Urinary bladder (tissue), 4 donors: ENCODE measurements around the gene SOX2. TPM values are rescaled to one million over a fixed set of nuclear protein-coding genes. Genes with fewer than 3 reads are reported as not detected.

Source experiments
- DNase-seq: peaks from one replicate; pipeline ENCODE4 v3.0.0-alpha.2; 2015; ENCODE audit errors: extremely low spot score
- H3K27ac ChIP-seq: one replicate; pipeline ENCODE4 v1.5.1; 2013; ENCODE audit warnings: low read depth, mild to moderate bottlenecking, moderate library complexity
- H3K36me3 ChIP-seq: one replicate; pipeline ENCODE4 v1.6.1; 2013; ENCODE audit warnings: mild to moderate bottlenecking, moderate library complexity; ENCODE audit not compliant: insufficient read depth
- H3K4me1 ChIP-seq: one replicate; pipeline ENCODE4 v1.6.1; 2013; ENCODE audit warnings: mild to moderate bottlenecking, moderate library complexity; ENCODE audit not compliant: insufficient read depth
- H3K4me3 ChIP-seq: one replicate; pipeline ENCODE4 v1.5.1; 2013; ENCODE audit warnings: low read depth, low read length
- WGBS: extraction: QIAGEN DNeasy Blood & Tissue Kit; methylation state at CpG from one replicate; pipeline ENCODE4 v1.1.7; 2013; 5-methylcytosine and 5-hydroxymethylcytosine counted together
- polyA plus RNA-seq: library from polyadenylated mRNA; stranded (reverse); fragments of 200-250 nt; gene quantifications from one replicate; pipeline ENCODE4 v1.2.3, GENCODE V29; 2013
- total RNA-seq: library from RNA; depleted of rRNA; stranded (reverse); fragments of >200 nt; gene quantifications from one replicate; pipeline ENCODE4 v1.2.3, GENCODE V29; 2014
- donor health status: healthy with polysubstance abuse.
- donor health status: healthy.

SOX2 gene
- total and polyA plus RNA-seq, 2 donors = 2.2 to 3.8 TPM

- Histone ChIP-seq H3K27ac (no peak overlapping the region), H3K36me3 (no peaks in the 10 kb centered on the region), H3K4me1 (peaks cover 3% of the 10 kb centered on the region), H3K4me3 (peak overlapping the region; percentile 45)
- no peak for DNase-seq
- 3% methylated on average over 65 of the region's 65 CpGs for WGBS
These were observed 991 bp downstream of the SOX2 start for GRCh38 chr3:181712553-181713279.

- WGBS = 5% methylated on average over 11 of the region's 11 CpGs
- DNase-seq = no peak
- Histone ChIP-seq H3K27ac (no peak overlapping the region), H3K4me1 (peaks cover 3% of the 10 kb centered on the region), H3K4me3 (peak overlapping the region; percentile 19), H3K36me3 (no peaks in the 10 kb centered on the region)
These were observed 1.5 kb downstream of the SOX2 start for GRCh38 chr3:181713280-181713647.

- H3K36me3 ChIP-seq = no peaks in the 10 kb centered on the region
- DNase-seq = no peak
- H3K4me1 ChIP-seq = peaks cover 3% of the 10 kb centered on the region
- 12% methylated on average over 13 of the region's 13 CpGs for whole genome bisulfite sequencing
- H3K4me3 ChIP-seq = no peak overlapping the region
- H3K27ac ChIP-seq = no peak overlapping the region
These were observed 2.2 kb downstream of the SOX2 start for GRCh38 chr3:181713676-181714612.

GRCh38 chr3:181715571-181716340 lies 4.0 kb downstream of the SOX2 start:
- DNase-seq = no peak
- Histone ChIP-seq H3K4me1 (peaks cover 5% of the 10 kb centered on the region), H3K27ac (no peak overlapping the region), H3K4me3 (no peak overlapping the region), H3K36me3 (no peaks in the 10 kb centered on the region)
- WGBS = 12% methylated on average over 15 of the region's 15 CpGs

- no peak for DNase-seq
- H3K4me1 ChIP-seq = peaks cover 5% of the 10 kb centered on the region
- no peak overlapping the region for H3K4me3 ChIP-seq
- WGBS = 15% methylated on average over 5 of the region's 5 CpGs
- H3K36me3 ChIP-seq = no peaks in the 10 kb centered on the region
- H3K27ac ChIP-seq = no peak overlapping the region
These were observed 5.2 kb downstream of the SOX2 start for GRCh38 chr3:181716966-181717365.

- no peak overlapping the region for H3K4me3 ChIP-seq
- DNase-seq = no peak
- H3K4me1 ChIP-seq = peaks cover 2% of the 10 kb centered on the region
- no peak overlapping the region for H3K27ac ChIP-seq
- H3K36me3 ChIP-seq = no peaks in the 10 kb centered on the region
- WGBS = 19% methylated on average over 6 of the region's 6 CpGs
These were observed 5.9 kb downstream of the SOX2 start for GRCh38 chr3:181717549-181718171.

GRCh38 chr3:181718369-181718768 lies 6.6 kb downstream of the SOX2 start:
- Histone ChIP-seq H3K27ac (no peak overlapping the region), H3K4me1 (peaks cover 2% of the 10 kb centered on the region), H3K36me3 (no peaks in the 10 kb centered on the region), H3K4me3 (no peak overlapping the region)
- WGBS = 24% methylated on average over 3 of the region's 3 CpGs
- DNase-seq = no peak

GRCh38 chr3:181718987-181719911 lies 7.5 kb downstream of the SOX2 start:
- no peak overlapping the region for H3K4me3 ChIP-seq
- H3K4me1 ChIP-seq = peaks cover 2% of the 10 kb centered on the region
- WGBS = 9% methylated on average over 48 of the region's 48 CpGs
- DNase-seq = no peak
- H3K27ac ChIP-seq = no peak overlapping the region
- H3K36me3 ChIP-seq = no peaks in the 10 kb centered on the region

GRCh38 chr3:181719991-181720680 lies 8.4 kb downstream of the SOX2 start:
- WGBS = 9% methylated on average over 23 of the region's 23 CpGs

GRCh38 chr3:181721046-181721875 lies 9.5 kb downstream of the SOX2 start:
- no peak overlapping the region for H3K4me3 ChIP-seq
- H3K27ac ChIP-seq = no peak overlapping the region
- H3K4me1 ChIP-seq = peaks cover 2% of the 10 kb centered on the region
- WGBS = 27% methylated on average over 4 of the region's 4 CpGs
- H3K36me3 ChIP-seq = no peaks in the 10 kb centered on the region
- DNase-seq = no peak

More at GRCh38 chr3:181719991-181720680, 8.4 kb downstream of the SOX2 start:
- no peak overlapping the region for H3K27ac ChIP-seq
- H3K4me3 ChIP-seq = no peak overlapping the region
- DNase-seq = no peak
- no peaks in the 10 kb centered on the region for H3K36me3 ChIP-seq
- peaks cover 2% of the 10 kb centered on the region for H3K4me1 ChIP-seq

- no peak overlapping the region for H3K27ac ChIP-seq
- DNase-seq = no peak
- H3K4me1 ChIP-seq = peaks cover 2% of the 10 kb centered on the region
- H3K36me3 ChIP-seq = no peaks in the 10 kb centered on the region
- no peak overlapping the region for H3K4me3 ChIP-seq
- 15% methylated on average over 4 of the region's 4 CpGs for WGBS
These were observed 10.4 kb downstream of the SOX2 start for GRCh38 chr3:181722156-181722555.
